Measurements from ENCODE around the gene AKIRIN1. TPM values are rescaled to one million over a fixed set of nuclear protein-coding genes. Genes with fewer than 3 reads are reported as not detected.

The AKIRIN1 gene
- total RNA-seq, 1 donor from 2014 or later: 130 TPM

DNA sequence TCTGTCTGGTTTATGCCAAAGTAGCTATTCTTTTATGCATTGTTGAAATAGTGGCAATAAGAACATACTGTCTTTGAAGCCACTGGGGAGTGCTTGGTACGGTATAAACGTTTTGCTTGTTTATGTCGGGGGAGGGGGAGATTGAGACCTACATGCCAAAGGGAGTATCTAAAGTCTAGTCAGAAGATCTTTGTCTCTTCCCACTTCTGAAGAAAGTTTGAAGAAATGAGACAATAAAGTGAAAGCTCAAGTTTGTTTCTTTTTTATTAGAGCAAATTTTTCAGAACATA, 6.8 kb downstream of the AKIRIN1 start:
- Histone ChIP-seq H3K4me3 (no peak overlapping the region), H4K20me1 (ENCODE audit: low read depth) (peaks cover 98% of the 10 kb centered on the region), H3F3A (ENCODE audit: low read depth) (peaks cover 28% of the 10 kb centered on the region), H3K27me3 (no peaks in the 10 kb centered on the region), H3K4me2 (peak overlapping the region; percentile 32), H3K36me3 (peaks cover 15% of the 10 kb centered on the region), H3K79me2 (ENCODE audit: low read depth) (peaks cover 96% of the 10 kb centered on the region), H2AFZ (replicated peaks) (no peak overlapping the region), H3K9me3 (ENCODE audit: low read depth) (no peaks in the 10 kb centered on the region), H3K9ac (no peak overlapping the region), H3K27ac (no peak overlapping the region), H3K4me1 (peaks cover 16% of the 10 kb centered on the region)
- no peak for DNase-seq (ENCODE audit: low spot score)
- Mint-ChIP-seq H3K36me3 (peaks cover 42% of the 10 kb centered on the region), H3K9me3 (no peaks in the 10 kb centered on the region), H3K4me1 (peaks cover 14% of the 10 kb centered on the region), H3K4me3 (no peak overlapping the region), H3K27ac (no peak overlapping the region), H3K27me3 (ENCODE audit: insufficient read depth, low read depth) (no peaks in the 10 kb centered on the region)
- TF ChIP-seq, protein P1, sequence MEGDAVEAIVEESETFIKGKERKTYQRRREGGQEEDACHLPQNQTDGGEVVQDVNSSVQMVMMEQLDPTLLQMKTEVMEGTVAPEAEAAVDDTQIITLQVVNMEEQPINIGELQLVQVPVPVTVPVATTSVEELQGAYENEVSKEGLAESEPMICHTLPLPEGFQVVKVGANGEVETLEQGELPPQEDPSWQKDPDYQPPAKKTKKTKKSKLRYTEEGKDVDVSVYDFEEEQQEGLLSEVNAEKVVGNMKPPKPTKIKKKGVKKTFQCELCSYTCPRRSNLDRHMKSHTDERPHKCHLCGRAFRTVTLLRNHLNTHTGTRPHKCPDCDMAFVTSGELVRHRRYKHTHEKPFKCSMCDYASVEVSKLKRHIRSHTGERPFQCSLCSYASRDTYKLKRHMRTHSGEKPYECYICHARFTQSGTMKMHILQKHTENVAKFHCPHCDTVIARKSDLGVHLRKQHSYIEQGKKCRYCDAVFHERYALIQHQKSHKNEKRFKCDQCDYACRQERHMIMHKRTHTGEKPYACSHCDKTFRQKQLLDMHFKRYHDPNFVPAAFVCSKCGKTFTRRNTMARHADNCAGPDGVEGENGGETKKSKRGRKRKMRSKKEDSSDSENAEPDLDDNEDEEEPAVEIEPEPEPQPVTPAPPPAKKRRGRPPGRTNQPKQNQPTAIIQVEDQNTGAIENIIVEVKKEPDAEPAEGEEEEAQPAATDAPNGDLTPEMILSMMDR (IDR thresholded peaks at IDR 0.05): no peak
- TF ChIP-seq EZH2 (IDR thresholded peaks at IDR 0.05) (no peak), EZH2phosphoT487 (IDR thresholded peaks at IDR 0.05) (no peak)

DNA sequence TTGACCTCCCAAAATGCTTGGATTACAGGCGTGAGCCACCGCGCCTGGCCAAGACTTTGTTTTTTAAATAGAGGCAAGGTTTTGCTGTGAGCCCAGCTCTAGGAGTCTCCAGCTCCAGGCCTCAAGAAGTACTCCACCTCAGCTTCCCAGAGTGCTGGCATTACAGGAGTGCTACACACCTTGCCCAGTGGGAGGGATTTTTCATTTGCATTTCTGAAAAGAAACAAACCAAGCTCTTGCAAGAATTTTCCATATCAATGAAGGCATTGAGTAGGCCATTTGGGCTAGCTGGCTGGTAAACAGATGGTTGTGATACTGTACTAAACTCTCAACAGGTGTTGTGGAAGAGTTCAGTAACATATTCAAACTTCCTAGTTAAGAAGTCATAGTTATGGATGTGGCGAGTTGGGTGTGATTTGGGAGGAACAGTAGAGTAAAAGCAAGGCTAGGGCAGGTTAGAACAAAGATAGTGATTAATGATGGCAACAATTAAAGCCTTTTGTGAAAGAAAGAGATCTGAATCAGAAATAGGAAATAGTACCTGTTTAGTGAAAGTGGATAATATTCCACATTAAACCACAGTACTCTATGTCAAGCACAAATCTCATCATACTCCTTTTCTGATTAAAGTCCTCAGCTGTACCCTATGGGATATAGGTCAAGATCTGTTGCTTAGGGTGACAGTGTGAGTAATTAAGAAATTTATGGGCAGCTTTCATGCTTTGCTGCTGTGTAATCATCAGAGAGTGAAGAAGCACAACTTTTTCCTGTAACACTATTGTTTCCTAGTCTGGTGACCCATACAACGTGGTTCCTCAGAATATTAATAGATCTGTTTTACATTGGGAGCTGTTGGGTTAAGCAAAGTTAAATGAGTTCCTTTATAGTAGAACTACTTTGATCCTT, 10.7 kb downstream of the AKIRIN1 start:
- Histone ChIP-seq H3K9me3 (ENCODE audit: low read depth) (no peaks in the 10 kb centered on the region), H3K79me2 (ENCODE audit: low read depth) (peaks cover 56% of the 10 kb centered on the region), H3F3A (ENCODE audit: low read depth) (peaks cover 42% of the 10 kb centered on the region), H3K27ac (no peak overlapping the region), H4K20me1 (ENCODE audit: low read depth) (peaks cover 80% of the 10 kb centered on the region), H2AFZ (replicated peaks) (no peak overlapping the region), H3K9ac (no peak overlapping the region), H3K4me1 (peaks cover 10% of the 10 kb centered on the region), H3K27me3 (no peaks in the 10 kb centered on the region), H3K36me3 (peaks cover 32% of the 10 kb centered on the region), H3K4me3 (no peak overlapping the region), H3K4me2 (no peak overlapping the region)
- no peak overlapping the region for H3K27ac Mint-ChIP-seq
- DNase-seq (ENCODE audit: low spot score): no peak
- H3K9me3 Mint-ChIP-seq: no peaks in the 10 kb centered on the region
- no peak overlapping the region for H3K4me3 Mint-ChIP-seq
- peaks cover 4% of the 10 kb centered on the region for H3K4me1 Mint-ChIP-seq
- peaks cover 40% of the 10 kb centered on the region for H3K36me3 Mint-ChIP-seq
- TF ChIP-seq EZH2phosphoT487 (IDR thresholded peaks at IDR 0.05) (no peak), EZH2 (IDR thresholded peaks at IDR 0.05) (no peak)
- TF ChIP-seq, protein P1 (IDR thresholded peaks at IDR 0.05): no peak
- no peaks in the 10 kb centered on the region for H3K27me3 Mint-ChIP-seq (ENCODE audit: insufficient read depth, low read depth)

DNA sequence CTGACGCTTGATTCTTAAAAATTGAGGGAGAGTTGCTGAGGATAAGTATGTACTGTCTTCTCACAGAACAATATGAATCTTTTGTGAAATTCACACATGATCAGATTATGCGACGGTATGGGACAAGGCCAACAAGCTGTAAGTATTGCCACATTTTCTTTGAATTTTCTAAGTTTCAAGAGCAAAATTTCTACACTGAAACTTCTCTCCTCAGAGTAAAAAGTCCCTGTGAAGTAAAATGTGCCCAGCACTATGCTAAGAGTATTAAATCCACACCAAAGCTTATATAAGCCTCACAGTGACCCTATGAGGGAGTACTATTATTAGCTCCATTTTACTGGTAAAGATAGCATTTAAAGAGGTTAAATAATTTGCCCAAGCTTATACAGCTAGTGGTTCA, 12.2 kb downstream of the AKIRIN1 start:
- peaks cover 41% of the 10 kb centered on the region for H3K79me2 ChIP-seq (ENCODE audit: low read depth)
- no peak overlapping the region for H2AFZ ChIP-seq (replicated peaks)
- Mint-ChIP-seq H3K36me3 (peaks cover 38% of the 10 kb centered on the region), H3K27ac (no peak overlapping the region), H3K9me3 (no peaks in the 10 kb centered on the region), H3K4me1 (no peaks in the 10 kb centered on the region), H3K4me3 (no peak overlapping the region), H3K27me3 (ENCODE audit: insufficient read depth, low read depth) (no peaks in the 10 kb centered on the region)
- no peak for TF ChIP-seq EZH2phosphoT487 (IDR thresholded peaks at IDR 0.05)
- TF ChIP-seq, protein P1 (IDR thresholded peaks at IDR 0.05): no peak
- TF ChIP-seq EZH2 (IDR thresholded peaks at IDR 0.05): no peak
- peaks cover 33% of the 10 kb centered on the region for H3K36me3 ChIP-seq
- no peaks in the 10 kb centered on the region for H3K9me3 ChIP-seq (ENCODE audit: low read depth)
- no peaks in the 10 kb centered on the region for H3K4me1 ChIP-seq
- no peak overlapping the region for H3K9ac ChIP-seq
- no peak overlapping the region for H3K4me3 ChIP-seq
- no peak overlapping the region for H3K4me2 ChIP-seq
- peak overlapping the region; percentile 3 for H3K27ac ChIP-seq
- no peak for DNase-seq (ENCODE audit: low spot score)
- no peaks in the 10 kb centered on the region for H3K27me3 ChIP-seq
- peaks cover 49% of the 10 kb centered on the region for H3F3A ChIP-seq (ENCODE audit: low read depth)
- H4K20me1 ChIP-seq (ENCODE audit: low read depth): peaks cover 65% of the 10 kb centered on the region

Data from neural progenitor cell (in vitro differentiated cells).